Measurements from ENCODE around the gene CCNG1. TPM values are rescaled to one million over a fixed set of nuclear protein-coding genes. Genes with fewer than 3 reads are reported as not detected.

CCNG1 gene
- total and polyA plus RNA-seq, 9 of the 15 experiments (the other 6 are each of a cell fraction or from before 2014, with no cell fraction given): 121 to 293 (median 245) TPM

DNA sequence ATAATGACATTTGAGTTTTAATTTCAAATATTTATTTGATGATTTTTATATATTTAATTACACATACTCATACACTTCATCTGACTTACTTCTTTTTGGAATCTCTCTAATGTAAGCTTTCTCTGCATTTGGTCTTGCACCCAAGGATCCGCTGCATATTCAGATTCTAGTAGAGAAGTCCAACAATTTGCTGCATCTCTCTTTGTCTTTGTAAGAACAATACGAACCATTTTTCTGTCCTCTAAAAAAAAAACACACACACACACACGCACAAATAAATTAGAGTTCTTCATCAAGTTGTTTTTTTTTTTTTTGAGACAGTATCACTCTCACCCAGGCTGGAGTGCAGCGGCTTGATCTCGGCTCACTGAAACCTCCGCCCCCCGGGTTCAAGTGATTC, 19.4 kb downstream of the CCNG1 start:
- Histone ChIP-seq H3K4me1 (replicated peaks in 1 of 2; ENCODE audit: control insufficient read depth in 2 of 2, insufficient read depth in 2 of 2, low read length in 2 of 2) (peaks cover 0 to 5% of the 10 kb centered on the region in 2 experiments; a peak in 2 of 5 replicates), H4K20me1 (replicated peaks; ENCODE audit: control insufficient read depth, insufficient read depth, low read length) (no peaks in the 10 kb centered on the region), H3K27ac (ENCODE audit: extremely low read depth, low read depth, low read length) (peak overlapping the region; percentile 100; the same call in 1 of the 3 replicates), H3K4me3 (peak overlapping the region; percentile 70), H2AFZ (ENCODE audit: low read depth, low read length) (no peak overlapping the region), H3K9ac (ENCODE audit: insufficient read depth in 1 of 2, low read depth in 2 of 2, low read length in 2 of 2) (peak overlapping the region; percentile 71 to 99; a peak in 3 of 4 replicates), H3K79me2 (ENCODE audit: control insufficient read depth, insufficient read depth, low read length) (peaks cover 65% of the 10 kb centered on the region), H3K9me1 (ENCODE audit: control insufficient read depth, insufficient read depth, low read length) (no peaks in the 10 kb centered on the region), H3K9me3 (replicated peaks; ENCODE audit: control insufficient read depth, insufficient read depth, low read depth, low read length) (no peaks in the 10 kb centered on the region), H3K27me3 (ENCODE audit: control insufficient read depth in 2 of 2, insufficient read depth in 2 of 2, low read length in 2 of 2) (no peaks in the 10 kb centered on the region), H3K36me3 (ENCODE audit: control insufficient read depth, insufficient read depth, low read length) (peaks cover 43% of the 10 kb centered on the region), H3K4me2 (ENCODE audit: insufficient read depth, low read length) (peak overlapping the region; percentile 39)
- in situ Hi-C loops (cut with MboI): no loop called here
- ATAC-seq (no peak), DNase-seq (ENCODE audit: extremely low read depth in 1 of 4, low spot score in 3 of 4) (no peak), FAIRE-seq (no peak)
- CTCF ChIA-PET (ENCODE audit: low intra/inter-chr PET ratio): no interaction called here
- intact Hi-C loops (cut with micrococcal nuclease): no loop called here
- 24% methylated on average over 7 of the region's 7 CpGs for WGBS (ENCODE audit: insufficient coverage, low coverage, missing lambda C conversion rate)
- TF ChIP-seq ZNF384 (IDR thresholded peaks at IDR 0.05; ENCODE audit: low read depth, low read length) (peak; percentile 38; the same call in 1 of the 2 replicates), POLR2A (conservative IDR thresholded peaks at IDR 0.05) (no peak)
- POLR2A ChIA-PET: interaction anchor here (6.9 kb wide), 1 partner anchor 15 kb away, joined by 126 read pairs; the partner anchor contains the start of gene CCNG1
- no TSS peak for BruUV-seq (replicated peaks)

DNA sequence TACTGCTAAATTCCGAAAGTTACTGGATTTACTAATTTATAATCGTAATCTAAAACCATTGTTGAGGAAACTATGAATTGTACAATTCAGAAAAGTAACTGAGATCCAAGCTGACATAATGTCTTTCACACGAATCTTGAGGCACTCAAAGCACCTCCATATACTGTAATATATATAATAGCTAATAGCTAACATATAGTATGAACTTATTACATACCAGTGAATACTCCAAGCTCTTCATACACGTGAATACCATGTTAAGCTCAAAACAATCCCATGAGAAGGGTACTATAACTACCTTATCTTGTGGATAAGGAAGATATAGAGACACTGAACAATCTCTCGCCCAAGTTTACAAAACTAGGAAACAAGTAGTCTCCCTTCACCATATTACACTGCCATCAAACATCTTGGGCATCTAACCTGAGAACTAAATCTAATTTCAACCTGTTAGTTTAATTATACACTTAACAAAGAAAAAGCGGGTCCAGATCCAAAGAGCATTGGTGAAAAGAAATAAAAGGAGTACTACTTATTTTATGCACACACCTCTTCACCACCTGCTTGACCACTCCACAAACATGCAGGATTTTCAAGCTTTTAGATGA, 21.5 kb downstream of the CCNG1 start:
- CTCF ChIA-PET (ENCODE audit: low intra/inter-chr PET ratio): no interaction called here
- Histone ChIP-seq H2AFZ (ENCODE audit: low read depth, low read length) (no peak overlapping the region), H3K4me1 (replicated peaks in 1 of 2; ENCODE audit: control insufficient read depth in 2 of 2, insufficient read depth in 2 of 2, low read length in 2 of 2) (peaks cover 8 to 9% of the 10 kb centered on the region in 2 experiments; a peak in 3 of 5 replicates), H3K9ac (ENCODE audit: insufficient read depth in 1 of 2, low read depth in 2 of 2, low read length in 2 of 2) (peak overlapping the region; percentile 98 to 99; a peak in 3 of 4 replicates), H3K79me2 (ENCODE audit: control insufficient read depth, insufficient read depth, low read length) (peaks cover 85% of the 10 kb centered on the region), H4K20me1 (replicated peaks; ENCODE audit: control insufficient read depth, insufficient read depth, low read length) (no peaks in the 10 kb centered on the region), H3K27ac (ENCODE audit: extremely low read depth, low read depth, low read length) (peak overlapping the region; percentile 100), H3K4me3 (peak overlapping the region; percentile 70), H3K27me3 (ENCODE audit: control insufficient read depth in 2 of 2, insufficient read depth in 2 of 2, low read length in 2 of 2) (no peaks in the 10 kb centered on the region), H3K36me3 (ENCODE audit: control insufficient read depth, insufficient read depth, low read length) (peaks cover 31% of the 10 kb centered on the region), H3K9me1 (ENCODE audit: control insufficient read depth, insufficient read depth, low read length) (no peaks in the 10 kb centered on the region), H3K4me2 (ENCODE audit: insufficient read depth, low read length) (peak overlapping the region; percentile 94), H3K9me3 (replicated peaks; ENCODE audit: control insufficient read depth, insufficient read depth, low read depth, low read length) (no peaks in the 10 kb centered on the region)
- FAIRE-seq: no peak
- intact Hi-C loops (cut with micrococcal nuclease): loop anchor here (1.0 kb wide), 1 partner anchor 22 kb away; the partner anchor contains the start of gene CCNG1
- POLR2A ChIA-PET: interaction anchor here (0.6 to 6.9 kb wide), 8 partner anchors 10 to 45 kb away, joined by 3 to 126 read pairs (median 10); partner anchors contain the start of genes CCNG1 and MAT2B
- in situ Hi-C loops (cut with MboI): no loop called here
- BruUV-seq (replicated peaks): no TSS peak
- TF ChIP-seq ELF1 (tag; IDR thresholded peaks at IDR 0.05) (0 out of 2 replicates have a peak, but pooled peaks have one; percentile 5), NCOA2 (IDR thresholded peaks at IDR 0.05; ENCODE audit: partially characterized antibody in 2 of 2) (peak in 1 of 2 experiments; percentile 80), RB1 (IDR thresholded peaks at IDR 0.05; ENCODE audit: low read depth) (no peak), BRD4 (IDR thresholded peaks at IDR 0.05) (0 out of 2 replicates have a peak, but pooled peaks have one; percentile 19), TRIM28 (IDR thresholded peaks at IDR 0.05) (no peak), GATAD2B (IDR thresholded peaks at IDR 0.05; ENCODE audit: borderline replicate concordance) (peak; percentile 67; the same call in 1 of the 2 replicates)
- TF ChIP-seq, protein P1, sequence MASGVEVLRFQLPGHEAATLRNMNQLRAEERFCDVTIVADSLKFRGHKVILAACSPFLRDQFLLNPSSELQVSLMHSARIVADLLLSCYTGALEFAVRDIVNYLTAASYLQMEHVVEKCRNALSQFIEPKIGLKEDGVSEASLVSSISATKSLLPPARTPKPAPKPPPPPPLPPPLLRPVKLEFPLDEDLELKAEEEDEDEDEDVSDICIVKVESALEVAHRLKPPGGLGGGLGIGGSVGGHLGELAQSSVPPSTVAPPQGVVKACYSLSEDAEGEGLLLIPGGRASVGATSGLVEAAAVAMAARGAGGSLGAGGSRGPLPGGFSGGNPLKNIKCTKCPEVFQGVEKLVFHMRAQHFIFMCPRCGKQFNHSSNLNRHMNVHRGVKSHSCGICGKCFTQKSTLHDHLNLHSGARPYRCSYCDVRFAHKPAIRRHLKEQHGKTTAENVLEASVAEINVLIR (CRISPR knock-in tag; IDR thresholded peaks at IDR 0.05): no peak
- peak; percentile 6; the same call in 2 of the 3 replicates for ATAC-seq
- 0% methylated on average over 6 of the region's 6 CpGs for WGBS (ENCODE audit: insufficient coverage, low coverage, missing lambda C conversion rate)
- peak in 1 of 4 experiments; percentile 33 for DNase-seq (ENCODE audit: extremely low read depth in 1 of 4, low spot score in 3 of 4)
